VCaP (cell line): ENCODE data around the gene VARS1.

ENCODE experiments used
- H3K27ac ChIP-seq: fragments of 450-650 bp; 2 replicates; pipeline ENCODE4 v1.5.1; 2017
- TF ChIP-seq, protein P1 (sequence below): fragments of 450-650 bp; conservative IDR thresholded peaks from 2 replicates; pipeline ENCODE4 v1.5.1; 2017; ENCODE audit warnings: mild to moderate bottlenecking, moderate library complexity

Gene VARS1

DNA sequence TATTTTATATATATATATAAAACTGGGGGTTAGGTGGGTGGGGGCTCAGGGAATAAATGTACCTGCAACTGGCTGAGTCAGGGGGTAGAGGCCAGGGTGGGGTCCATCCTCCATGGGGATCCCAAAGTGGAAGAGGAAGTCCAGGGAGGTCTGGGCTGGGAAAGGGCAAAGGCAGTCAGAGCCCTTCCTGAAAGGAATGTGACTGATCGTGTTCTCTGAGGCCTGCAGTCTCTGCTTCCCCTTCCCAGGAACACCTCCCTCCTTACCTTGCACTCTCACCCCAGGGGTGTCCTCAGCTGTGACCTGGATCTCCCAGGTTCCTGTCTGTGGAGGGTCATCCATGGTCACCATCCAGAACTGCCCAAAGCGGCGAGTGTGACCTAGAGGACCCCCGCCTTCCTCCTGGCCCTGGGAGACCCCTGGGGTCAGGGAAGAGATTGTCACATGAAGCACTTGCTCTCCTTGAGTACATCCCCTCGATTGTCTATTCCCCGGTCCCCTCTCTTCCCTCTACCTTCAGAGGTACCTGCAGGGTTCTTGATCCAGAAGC is 28.4 kb downstream of the VARS1 start:
- TF ChIP-seq, protein P1, sequence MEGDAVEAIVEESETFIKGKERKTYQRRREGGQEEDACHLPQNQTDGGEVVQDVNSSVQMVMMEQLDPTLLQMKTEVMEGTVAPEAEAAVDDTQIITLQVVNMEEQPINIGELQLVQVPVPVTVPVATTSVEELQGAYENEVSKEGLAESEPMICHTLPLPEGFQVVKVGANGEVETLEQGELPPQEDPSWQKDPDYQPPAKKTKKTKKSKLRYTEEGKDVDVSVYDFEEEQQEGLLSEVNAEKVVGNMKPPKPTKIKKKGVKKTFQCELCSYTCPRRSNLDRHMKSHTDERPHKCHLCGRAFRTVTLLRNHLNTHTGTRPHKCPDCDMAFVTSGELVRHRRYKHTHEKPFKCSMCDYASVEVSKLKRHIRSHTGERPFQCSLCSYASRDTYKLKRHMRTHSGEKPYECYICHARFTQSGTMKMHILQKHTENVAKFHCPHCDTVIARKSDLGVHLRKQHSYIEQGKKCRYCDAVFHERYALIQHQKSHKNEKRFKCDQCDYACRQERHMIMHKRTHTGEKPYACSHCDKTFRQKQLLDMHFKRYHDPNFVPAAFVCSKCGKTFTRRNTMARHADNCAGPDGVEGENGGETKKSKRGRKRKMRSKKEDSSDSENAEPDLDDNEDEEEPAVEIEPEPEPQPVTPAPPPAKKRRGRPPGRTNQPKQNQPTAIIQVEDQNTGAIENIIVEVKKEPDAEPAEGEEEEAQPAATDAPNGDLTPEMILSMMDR, result no peak

DNA sequence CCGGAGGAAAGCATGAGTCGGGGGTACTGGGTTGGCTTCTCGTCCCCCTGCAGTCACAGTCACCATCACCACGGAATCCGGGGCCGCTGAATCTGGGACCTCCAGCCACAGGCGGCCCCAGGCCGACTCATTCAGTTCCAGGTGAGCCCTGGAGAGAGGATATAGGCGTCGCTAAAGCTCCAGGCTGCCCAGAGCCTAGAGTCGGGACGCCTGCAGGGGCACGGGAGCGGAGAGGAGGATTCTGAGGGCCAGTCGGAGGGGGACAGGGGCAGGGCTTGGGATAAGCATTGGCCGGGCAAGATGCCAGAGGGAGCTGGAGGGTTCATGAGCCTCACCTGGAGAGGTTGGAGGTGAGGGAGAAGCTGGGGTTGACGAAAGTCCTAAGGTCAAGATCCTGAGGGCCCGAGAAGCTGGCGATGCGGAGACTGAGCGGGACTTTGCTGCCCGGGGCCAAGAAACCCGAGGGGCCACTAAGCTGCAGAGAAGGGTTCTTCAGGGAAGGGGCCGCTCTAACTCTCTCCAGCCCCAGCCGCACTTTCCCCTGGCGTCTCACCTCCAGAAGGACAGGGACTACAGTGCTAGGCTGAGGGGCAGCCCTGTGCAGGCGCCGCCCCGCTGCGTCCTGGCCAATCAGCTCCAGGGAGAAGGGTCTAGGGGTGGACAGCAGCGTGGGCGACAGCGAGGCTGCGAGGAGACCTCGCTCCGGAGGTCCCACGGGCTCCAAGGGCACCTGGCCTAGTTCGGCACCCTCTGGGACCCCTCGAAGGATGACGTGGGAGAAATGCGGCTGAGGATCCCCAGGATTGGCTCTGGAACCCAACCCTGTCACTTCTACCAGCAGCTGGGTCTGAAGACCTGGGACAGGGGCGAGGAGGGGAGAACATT is 29.4 kb downstream of the VARS1 start:
- no peak overlapping the region for H3K27ac ChIP-seq
- TF ChIP-seq, protein P1, result no peak

More for the DNA sequence above, 28.4 kb downstream of the VARS1 start:
- no peak overlapping the region for H3K27ac ChIP-seq

DNA sequence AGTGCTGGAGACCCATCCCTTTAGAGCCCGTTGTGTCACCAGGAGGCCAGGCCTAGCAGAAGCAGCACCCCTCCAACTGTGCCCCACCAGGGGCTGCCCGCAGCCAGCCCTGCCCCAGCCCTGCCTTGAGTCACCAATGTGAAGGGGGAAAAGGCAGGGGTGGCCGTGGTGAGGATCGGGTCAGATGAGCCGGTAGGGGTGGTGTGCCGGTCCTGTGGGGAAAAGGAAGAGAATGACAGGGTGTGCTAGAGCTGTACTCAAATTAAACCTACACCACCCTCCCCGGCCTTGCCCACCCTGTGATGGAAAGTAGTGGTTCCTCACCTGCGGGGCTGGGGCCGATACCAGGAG is 30.0 kb downstream of the VARS1 start:
- H3K27ac ChIP-seq, result no peak overlapping the region
- TF ChIP-seq, protein P1, result no peak

DNA sequence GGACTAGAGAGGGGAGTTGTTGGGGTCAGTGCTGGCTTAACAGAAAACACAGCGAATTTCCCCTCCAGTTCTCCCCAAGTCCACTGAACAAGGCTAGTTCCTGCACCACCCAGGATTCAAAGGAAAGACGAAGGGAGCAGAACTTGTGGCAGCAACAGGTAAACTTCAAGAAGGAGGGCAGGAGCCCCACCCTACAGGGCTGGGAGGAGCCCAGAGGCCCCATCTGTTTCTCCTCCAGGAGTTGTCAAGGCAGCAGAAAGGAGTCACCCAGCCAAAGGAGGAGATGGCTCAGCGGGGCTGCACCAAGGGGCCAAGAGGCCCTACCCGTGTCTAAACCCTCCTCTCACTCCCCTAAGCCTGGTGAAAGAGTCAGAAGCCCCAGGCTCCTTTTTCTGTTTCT is 31.4 kb downstream of the VARS1 start:
- no peak overlapping the region for H3K27ac ChIP-seq
- TF ChIP-seq, protein P1, result no peak

DNA sequence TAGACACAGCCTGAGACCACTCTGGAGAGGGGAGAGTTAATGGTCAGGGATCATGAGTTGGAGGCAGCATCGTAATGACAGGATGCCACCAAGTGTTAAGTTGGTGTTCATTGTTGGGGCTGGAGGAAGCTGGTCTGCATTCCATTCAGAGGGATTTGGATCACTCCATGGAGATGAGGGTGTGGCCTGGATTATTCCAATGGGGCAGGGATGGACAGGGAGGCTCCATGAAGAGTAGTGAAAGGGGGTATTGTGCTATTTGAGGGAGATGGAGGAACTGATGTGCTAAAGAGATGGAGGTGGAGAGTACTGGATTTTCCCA is 32.0 kb downstream of the VARS1 start:
- H3K27ac ChIP-seq, result no peak overlapping the region
- TF ChIP-seq, protein P1, result no peak

DNA sequence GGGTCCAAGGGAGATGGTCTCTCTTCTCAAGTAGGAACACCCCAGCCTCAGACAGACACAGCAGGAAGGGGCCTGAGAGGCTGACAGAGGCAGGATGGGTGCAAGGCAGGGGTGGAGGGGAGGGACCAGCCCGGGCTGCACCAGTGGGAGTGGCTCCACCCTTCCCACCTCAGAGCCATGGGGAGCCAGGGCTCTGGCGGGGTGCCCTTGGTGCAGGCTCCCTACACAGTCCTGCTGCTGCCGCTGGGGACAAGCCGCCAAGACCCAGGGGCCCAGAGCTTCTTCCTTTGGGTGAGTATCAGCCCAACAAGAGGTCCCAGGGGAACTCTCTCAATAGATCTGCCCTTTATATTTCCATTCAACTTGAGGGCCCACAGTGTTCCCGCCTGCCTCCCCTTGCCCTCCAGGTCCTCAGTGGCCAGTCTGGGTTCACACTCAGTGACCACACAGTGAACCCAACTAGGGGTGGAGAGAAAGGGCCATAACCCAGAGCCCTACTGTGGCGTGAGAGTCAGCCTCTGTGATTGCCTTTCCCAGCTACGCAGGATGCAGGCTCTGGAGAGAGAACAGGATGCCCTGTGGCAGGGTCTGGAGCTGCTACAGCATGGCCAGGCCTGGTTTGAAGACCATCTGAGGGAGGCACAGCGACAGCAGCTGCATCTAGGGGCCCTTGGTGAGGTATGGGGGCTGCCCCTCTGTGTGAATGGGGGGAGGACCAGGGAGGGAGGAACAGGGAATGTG is 32.5 kb downstream of the VARS1 start:
- TF ChIP-seq, protein P1, result no peak
- H3K27ac ChIP-seq, result no peak overlapping the region

DNA sequence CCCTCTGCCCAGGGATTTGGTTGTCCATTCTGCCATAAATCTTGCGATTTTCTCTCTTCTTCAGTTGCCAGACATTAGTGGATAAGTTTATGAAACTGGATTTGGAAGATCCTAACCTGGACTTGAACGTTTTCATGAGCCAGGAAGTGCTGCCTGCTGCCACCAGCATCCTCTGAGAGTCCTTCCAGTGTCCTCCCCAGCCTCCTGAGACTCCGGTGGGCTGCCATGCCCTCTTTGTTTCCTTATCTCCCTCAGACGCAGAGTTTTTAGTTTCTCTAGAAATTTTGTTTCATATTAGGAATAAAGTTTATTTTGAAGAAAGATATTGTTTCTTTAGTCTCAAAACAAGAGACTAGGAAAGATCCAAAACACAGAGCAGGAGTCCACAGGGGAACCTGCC is 33.2 kb downstream of the VARS1 start, which contains the start of gene SAPCD1:
TSS of gene SAPCD1 (plus strand) at position 301 of the 400 bp plus-strand sequence. CDS start 399 bp downstream, outside the sequence.
- no peak within 1 kb of the TSS for H3K27ac ChIP-seq

More for the DNA sequence above, 33.2 kb downstream of the VARS1 start, which contains the start of gene SAPCD1:
- TF ChIP-seq, protein P1, result no peak
